Activated T-helper 1 cell treated with anti-CD3 and anti-CD28 coated beads, Interleukin-12 subunit alpha, Interleukin-12 subunit beta, Interleukin-2, Interleukin-4 antibody, amounts not matched to agents 30 ng/mL and 10 ng/mL and 1 ng/mL, durations not matched to agents 14 hours and 24 hours and 36 hours (primary cell): ENCODE measurements around the gene PITPNB. TPM values are rescaled to one million over a fixed set of nuclear protein-coding genes. Genes with fewer than 3 reads are reported as not detected.

Source experiments
- DNase-seq: peaks from one replicate; pipeline ENCODE4 v3.0.0; 2021; ENCODE audit warnings: low spot score
- H3K27ac Mint-ChIP-seq: one replicate; pipeline ENCODE4 v1.8.0; 2021; ENCODE audit warnings: mild to moderate bottlenecking, mixed read lengths
- H3K27me3 Mint-ChIP-seq: one replicate; pipeline ENCODE4 v1.8.0; 2022; ENCODE audit warnings: mild to moderate bottlenecking, moderate library complexity, mixed read lengths; ENCODE audit not compliant: insufficient read depth
- H3K36me3 Mint-ChIP-seq: one replicate; pipeline ENCODE4 v1.8.0; 2021; ENCODE audit warnings: low read depth, mixed read lengths
- H3K4me1 Mint-ChIP-seq: one replicate; pipeline ENCODE4 v1.8.0; 2021; ENCODE audit warnings: low read depth, mixed read lengths
- H3K4me3 Mint-ChIP-seq: one replicate; pipeline ENCODE4 v1.8.0; 2021; ENCODE audit warnings: mild to moderate bottlenecking, moderate library complexity, mixed read lengths
- H3K9me3 Mint-ChIP-seq: one replicate; pipeline ENCODE4 v1.8.0; 2021; ENCODE audit warnings: mixed read lengths
- intact Hi-C: fragments of 100-400 bp; cut with micrococcal nuclease; formaldehyde crosslinking; loops from one replicate; pipeline ENCODE4 v1.15.1; 2024
- total RNA-seq: library from RNA; stranded (reverse); gene quantifications from 2 replicates; pipeline ENCODE4 v1.2.3, GENCODE V29; 2022

PITPNB gene
- total RNA-seq, 1 donor from 2014 or later, result 153 TPM

DNA sequence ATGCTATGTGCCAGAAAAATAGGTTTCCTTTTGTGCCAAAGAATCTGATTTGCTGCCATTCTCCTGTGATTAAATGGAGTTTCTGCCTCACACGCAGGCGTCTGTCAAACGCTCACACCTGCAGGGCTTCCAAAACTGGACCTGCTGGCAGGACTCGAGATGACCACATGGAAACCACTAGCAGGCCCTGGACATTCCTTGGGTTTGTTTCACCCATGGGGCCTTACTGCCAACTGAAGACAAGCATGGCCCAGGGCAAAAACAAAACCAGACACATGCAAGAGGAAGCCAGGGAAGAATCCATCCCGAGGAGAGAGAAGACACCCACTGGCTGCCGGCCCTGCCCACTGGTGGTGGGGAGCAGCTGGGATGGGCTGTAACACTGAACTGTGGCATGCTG lies 61.6 kb downstream of the PITPNB start:
- H3K27ac Mint-ChIP-seq, result no peak overlapping the region
- peaks cover 10% of the 10 kb centered on the region for H3K4me1 Mint-ChIP-seq
- intact Hi-C loops, result no loop called here
- H3K27me3 Mint-ChIP-seq, result no peaks in the 10 kb centered on the region
- no peak for DNase-seq
- peaks cover 47% of the 10 kb centered on the region for H3K36me3 Mint-ChIP-seq
- no peak overlapping the region for H3K4me3 Mint-ChIP-seq
- no peaks in the 10 kb centered on the region for H3K9me3 Mint-ChIP-seq

DNA sequence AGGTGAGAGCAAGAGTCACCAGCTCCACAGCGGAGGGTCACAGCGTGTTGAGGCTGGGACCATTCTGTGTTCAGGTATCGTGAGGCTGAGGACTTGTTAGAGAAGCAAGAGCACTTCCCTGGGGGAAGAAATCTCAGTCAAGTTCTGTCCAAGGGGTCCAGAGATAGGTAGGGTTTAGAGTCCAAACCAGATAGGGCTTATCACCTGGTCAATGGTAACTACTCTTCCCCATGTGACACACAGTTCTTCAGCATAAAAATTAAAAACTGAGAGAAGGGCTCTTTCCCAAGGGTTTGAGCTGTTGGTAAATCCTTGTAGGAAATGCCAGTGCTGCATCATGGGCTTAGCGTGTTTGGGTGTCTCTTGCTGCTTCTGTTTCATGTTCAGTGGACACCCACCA lies 62.7 kb downstream of the PITPNB start:
- peaks cover 50% of the 10 kb centered on the region for H3K36me3 Mint-ChIP-seq
- no peak overlapping the region for H3K4me3 Mint-ChIP-seq
- H3K9me3 Mint-ChIP-seq, result no peaks in the 10 kb centered on the region
- DNase-seq, result no peak
- intact Hi-C loops, result no loop called here
- H3K27me3 Mint-ChIP-seq, result no peaks in the 10 kb centered on the region
- H3K4me1 Mint-ChIP-seq, result peaks cover 10% of the 10 kb centered on the region
- H3K27ac Mint-ChIP-seq, result no peak overlapping the region

DNA sequence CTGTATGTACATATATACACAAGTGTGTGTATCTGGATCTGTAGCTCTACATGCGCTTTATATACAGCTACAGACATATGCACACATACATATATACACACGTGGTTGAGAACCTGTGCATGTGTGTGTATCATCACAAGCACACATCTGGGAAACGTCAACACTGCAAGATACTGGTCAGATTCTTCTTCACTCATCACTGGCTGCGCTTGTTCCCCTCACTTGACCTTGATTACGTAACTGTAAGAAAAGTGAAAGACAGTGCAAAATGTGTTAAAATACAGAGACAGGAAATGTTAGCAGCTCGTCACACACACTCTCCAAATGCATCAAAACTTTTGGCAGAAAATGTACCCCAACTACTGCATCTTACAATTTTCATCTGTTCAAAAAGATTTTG lies 65.6 kb downstream of the PITPNB start:
- intact Hi-C loops, result no loop called here
- no peak overlapping the region for H3K4me3 Mint-ChIP-seq
- no peak for DNase-seq
- peaks cover 11% of the 10 kb centered on the region for H3K4me1 Mint-ChIP-seq
- H3K27me3 Mint-ChIP-seq, result no peaks in the 10 kb centered on the region
- H3K27ac Mint-ChIP-seq, result no peak overlapping the region
- H3K36me3 Mint-ChIP-seq, result peaks cover 55% of the 10 kb centered on the region
- no peaks in the 10 kb centered on the region for H3K9me3 Mint-ChIP-seq

DNA sequence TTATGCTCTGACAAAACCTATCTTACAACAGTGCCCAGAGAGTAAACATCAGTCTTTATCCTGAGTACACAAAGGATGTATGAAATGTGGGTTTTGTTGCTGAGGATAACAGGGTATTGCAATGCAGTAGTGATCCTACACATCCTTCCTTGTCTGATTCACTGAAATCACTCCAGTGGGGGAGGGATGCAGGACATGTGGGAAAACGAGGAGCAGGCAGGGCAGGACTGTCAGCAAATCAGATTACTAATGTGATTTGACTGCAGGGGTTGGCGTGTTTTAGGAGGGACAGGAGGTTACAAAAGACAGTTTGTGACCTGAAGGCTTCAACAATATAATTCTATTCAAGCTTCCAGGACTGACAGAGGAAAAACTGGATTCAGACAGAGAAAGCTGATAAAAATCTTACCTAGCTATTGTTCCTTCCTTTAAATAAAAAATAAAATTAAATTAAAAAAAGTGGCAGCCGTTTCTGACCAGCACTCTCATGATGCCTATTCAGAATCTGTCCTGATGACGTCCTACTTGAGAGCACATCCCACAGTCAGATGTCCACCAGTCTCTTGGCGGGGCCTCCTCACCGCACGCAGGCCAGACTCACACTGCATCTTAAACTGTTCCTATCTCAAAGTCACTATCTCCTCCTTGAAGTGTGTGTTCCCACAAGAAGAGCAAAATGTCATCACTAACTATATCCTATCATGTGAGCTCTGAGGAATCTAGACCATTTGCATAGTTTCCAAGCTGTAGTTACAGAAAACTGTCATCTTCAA lies 66.9 kb downstream of the PITPNB start:
- DNase-seq, result no peak
- Mint-ChIP-seq H3K4me3 (no peak overlapping the region), H3K9me3 (no peaks in the 10 kb centered on the region), H3K4me1 (peaks cover 11% of the 10 kb centered on the region), H3K27ac (no peak overlapping the region), H3K27me3 (no peaks in the 10 kb centered on the region), H3K36me3 (peaks cover 60% of the 10 kb centered on the region)
- intact Hi-C loops, result no loop called here

DNA sequence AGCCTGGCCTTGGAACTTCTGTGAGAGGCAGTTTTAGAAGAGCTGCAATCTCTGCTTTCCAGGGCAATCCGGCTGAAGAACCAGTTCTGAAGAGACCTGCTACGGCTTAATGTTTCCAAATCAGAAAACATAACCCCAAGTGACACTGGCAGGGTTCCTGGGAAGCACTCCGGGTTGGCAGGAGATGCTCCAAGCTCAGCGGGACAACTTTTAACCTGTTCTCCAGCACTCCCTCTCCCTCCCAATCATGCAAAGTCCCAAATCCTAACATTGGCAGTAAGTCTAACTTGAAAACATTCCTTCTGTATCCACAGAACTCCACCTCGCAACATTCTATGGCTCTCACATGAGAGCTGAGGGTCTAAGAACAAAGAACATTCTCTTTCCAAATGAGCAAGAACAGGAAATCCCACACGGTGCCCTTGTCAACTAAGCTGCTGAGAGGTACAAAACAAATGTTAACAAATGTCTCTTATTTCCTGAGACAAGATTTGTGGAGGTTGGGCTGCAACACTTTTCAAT lies 69.0 kb downstream of the PITPNB start:
- Mint-ChIP-seq H3K27ac (no peak overlapping the region), H3K4me3 (no peak overlapping the region), H3K36me3 (peaks cover 56% of the 10 kb centered on the region), H3K4me1 (peaks cover 11% of the 10 kb centered on the region), H3K27me3 (no peaks in the 10 kb centered on the region), H3K9me3 (no peaks in the 10 kb centered on the region)
- intact Hi-C loops, result no loop called here
- no peak for DNase-seq

DNA sequence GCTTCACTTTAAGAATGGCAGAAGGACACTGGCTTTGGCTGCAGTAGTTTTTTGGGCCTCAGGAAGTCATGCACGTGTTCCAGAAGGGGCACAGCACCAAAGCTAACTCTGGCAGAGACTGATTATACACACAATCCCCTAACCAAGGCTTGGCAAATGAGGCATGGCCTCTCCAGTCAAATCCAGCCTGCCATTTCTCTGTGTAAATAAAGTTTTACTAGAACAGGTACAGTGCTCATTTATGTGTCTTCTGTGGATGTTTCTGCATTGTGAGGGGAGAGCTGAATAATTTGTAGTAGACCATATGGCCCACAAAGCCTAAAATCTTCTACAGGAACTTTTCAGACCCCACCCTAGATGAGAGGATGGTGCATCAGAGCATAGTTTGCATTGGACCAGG lies 71.1 kb downstream of the PITPNB start:
- Mint-ChIP-seq H3K4me1 (peaks cover 11% of the 10 kb centered on the region), H3K36me3 (peaks cover 42% of the 10 kb centered on the region), H3K27me3 (no peaks in the 10 kb centered on the region), H3K27ac (no peak overlapping the region), H3K9me3 (no peaks in the 10 kb centered on the region), H3K4me3 (no peak overlapping the region)
- DNase-seq, result no peak
- intact Hi-C loops, result no loop called here

DNA sequence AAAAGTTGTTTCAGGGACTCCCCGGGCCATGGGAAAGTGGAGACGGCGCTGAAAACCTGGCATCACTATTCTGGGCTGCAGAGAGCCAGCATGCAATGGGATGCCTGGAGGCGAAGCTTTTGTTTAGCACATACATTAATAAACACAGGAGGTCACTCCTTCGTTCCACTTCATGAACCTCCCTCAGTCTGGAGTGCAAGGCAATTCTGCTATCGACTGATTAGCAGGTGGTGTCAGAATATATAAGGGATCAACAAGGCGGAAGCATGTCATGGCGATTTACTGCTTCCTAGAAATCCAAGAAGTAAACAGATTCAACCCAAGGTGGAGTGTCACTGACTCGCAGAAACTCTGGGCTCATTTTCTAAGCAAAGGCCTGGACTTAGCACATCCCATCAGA lies 72.1 kb downstream of the PITPNB start:
- no peaks in the 10 kb centered on the region for H3K27me3 Mint-ChIP-seq
- H3K27ac Mint-ChIP-seq, result no peak overlapping the region
- intact Hi-C loops, result no loop called here
- DNase-seq, result no peak
- H3K4me3 Mint-ChIP-seq, result no peak overlapping the region
- peaks cover 37% of the 10 kb centered on the region for H3K36me3 Mint-ChIP-seq
- H3K4me1 Mint-ChIP-seq, result peaks cover 11% of the 10 kb centered on the region
- no peaks in the 10 kb centered on the region for H3K9me3 Mint-ChIP-seq

DNA sequence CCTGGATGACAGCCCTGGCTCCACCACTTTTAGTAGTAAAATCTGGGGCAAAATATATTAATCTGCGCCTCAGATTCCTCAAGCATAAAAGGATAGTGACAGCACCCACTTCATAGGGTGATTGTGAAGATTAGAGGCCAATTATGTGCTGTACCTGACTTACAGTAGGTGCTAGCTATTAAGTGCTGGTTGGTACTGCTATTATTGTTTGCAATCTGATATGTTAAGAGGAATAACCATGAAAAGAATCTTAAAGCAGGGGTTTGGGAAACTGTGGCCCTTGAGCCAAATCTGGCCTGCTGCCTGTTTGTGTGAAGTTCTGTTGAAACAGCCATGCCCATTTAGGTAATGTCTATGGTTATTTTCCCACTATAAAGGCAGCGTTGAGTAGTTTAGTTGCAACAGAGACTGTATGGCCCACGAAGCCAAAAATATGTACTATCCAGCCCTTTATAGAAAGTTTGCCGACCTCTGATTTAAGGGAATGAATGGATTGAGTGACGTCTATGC lies 72.8 kb downstream of the PITPNB start:
- DNase-seq, result no peak
- Mint-ChIP-seq H3K9me3 (no peaks in the 10 kb centered on the region), H3K27ac (no peak overlapping the region), H3K4me3 (no peak overlapping the region), H3K27me3 (no peaks in the 10 kb centered on the region), H3K36me3 (peaks cover 34% of the 10 kb centered on the region), H3K4me1 (peaks cover 11% of the 10 kb centered on the region)
- intact Hi-C loops, result no loop called here

DNA sequence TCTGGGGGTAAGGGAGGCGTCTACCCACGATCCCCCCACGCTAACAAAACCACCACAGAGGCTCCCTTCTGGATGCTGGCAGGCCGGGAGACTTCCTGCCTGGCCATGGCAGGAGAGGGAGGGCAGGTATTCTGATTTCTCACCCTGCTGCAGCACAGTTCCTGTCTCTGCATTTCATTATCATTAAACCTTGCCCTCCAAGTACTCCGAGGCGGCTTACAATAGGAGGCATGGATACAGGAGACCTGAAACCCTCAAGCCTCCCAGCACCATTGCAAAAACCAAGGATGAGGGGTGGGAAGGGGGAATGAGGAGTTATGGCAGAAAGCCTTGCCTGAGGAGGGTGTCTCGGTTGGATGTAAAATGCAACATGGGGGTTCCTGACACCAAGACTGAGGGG lies 73.4 kb downstream of the PITPNB start:
- H3K4me1 Mint-ChIP-seq, result peaks cover 6% of the 10 kb centered on the region
- H3K36me3 Mint-ChIP-seq, result peaks cover 28% of the 10 kb centered on the region
- intact Hi-C loops, result no loop called here
- H3K4me3 Mint-ChIP-seq, result no peak overlapping the region
- no peaks in the 10 kb centered on the region for H3K27me3 Mint-ChIP-seq
- H3K27ac Mint-ChIP-seq, result no peak overlapping the region
- no peak for DNase-seq
- H3K9me3 Mint-ChIP-seq, result no peaks in the 10 kb centered on the region

DNA sequence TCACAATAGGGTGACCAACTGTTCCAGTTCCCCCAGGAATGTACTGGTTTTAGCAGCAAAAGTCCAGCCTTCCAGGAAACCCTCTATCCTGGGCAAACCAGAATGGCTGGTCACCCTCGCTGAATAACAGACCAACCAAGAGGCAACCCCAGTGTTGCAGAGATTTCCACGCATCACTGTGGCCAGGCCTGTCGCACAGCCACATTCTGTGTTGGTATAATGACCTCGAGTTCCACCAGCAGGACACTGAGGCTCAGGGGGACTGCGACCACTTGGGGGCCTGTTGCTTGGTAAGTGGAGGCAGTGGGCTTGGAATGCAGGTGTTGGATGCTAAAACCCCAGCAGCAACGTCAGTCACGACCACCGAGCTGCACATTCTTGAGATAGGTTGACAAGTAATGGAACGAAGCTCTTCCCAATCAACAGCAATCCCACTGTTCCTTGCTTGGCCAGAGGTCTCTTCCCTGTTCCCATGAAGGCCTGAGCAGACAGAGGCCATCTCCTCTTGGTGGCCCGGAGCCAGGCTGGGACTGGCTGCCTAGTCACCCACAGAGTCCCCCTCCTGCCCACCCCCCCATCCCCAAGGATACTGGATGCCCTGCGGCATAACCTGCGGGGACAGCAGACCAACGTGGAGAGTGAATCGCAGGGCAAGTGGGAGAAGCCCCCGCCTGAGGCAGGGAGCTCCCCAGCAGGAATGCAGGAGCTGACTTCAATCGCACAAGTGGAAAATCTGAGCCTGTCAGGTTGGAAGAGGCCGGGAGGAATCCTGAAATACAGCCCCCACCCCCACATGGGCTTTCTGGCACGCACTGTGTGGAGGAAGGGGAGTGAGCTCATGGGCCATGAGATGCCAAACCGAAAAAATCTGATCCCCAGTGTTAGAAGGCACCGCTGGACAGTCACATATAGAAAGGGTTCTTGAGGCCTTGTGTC lies 74.1 kb downstream of the PITPNB start:
- H3K4me3 Mint-ChIP-seq, result no peak overlapping the region
- H3K4me1 Mint-ChIP-seq, result no peaks in the 10 kb centered on the region
- intact Hi-C loops, result no loop called here
- H3K36me3 Mint-ChIP-seq, result peaks cover 24% of the 10 kb centered on the region
- H3K9me3 Mint-ChIP-seq, result no peaks in the 10 kb centered on the region
- DNase-seq, result no peak
- no peaks in the 10 kb centered on the region for H3K27me3 Mint-ChIP-seq
- H3K27ac Mint-ChIP-seq, result no peak overlapping the region

DNA sequence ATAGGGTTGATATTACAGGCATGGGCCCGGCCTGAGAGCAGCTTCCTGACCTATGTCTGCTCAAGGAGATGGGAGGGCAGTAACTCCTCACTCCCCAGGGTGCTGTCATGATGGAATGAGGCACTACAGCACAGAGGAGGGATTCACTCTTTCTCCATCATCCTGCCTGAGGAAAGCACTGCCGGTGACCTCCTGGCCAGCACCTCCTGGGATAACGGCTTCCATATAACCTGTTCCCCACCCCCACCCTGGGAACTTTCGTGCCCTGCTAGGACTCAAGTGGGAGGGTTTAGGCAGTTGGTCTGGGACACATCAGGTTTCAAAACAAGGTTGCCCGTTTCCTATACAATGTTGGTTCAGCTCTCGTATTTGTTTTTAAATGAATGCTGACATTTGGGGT lies 74.8 kb downstream of the PITPNB start:
- intact Hi-C loops, result no loop called here
- Mint-ChIP-seq H3K27ac (no peak overlapping the region), H3K27me3 (no peaks in the 10 kb centered on the region), H3K9me3 (no peaks in the 10 kb centered on the region), H3K4me1 (no peaks in the 10 kb centered on the region), H3K4me3 (no peak overlapping the region), H3K36me3 (peaks cover 20% of the 10 kb centered on the region)
- no peak for DNase-seq

DNA sequence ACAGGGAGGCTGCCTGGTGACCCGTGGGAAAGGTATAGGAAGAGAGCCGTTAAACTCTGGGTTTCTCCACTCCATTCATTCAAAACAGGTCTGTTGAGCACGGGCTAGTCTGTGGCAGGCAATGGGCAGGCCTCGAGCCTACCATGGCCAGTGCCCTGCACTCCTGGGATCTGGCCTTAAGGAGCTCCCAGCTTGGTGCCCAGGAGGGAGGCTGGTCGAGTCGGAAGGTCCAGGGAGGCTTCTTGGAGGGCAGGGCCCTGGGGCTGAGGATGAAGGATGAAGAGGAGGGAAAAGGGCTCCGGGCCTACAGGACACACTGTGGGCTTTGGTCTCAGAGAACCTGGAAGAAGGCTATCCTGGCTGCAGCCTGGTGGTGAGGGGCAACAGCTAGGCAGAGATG lies 75.6 kb downstream of the PITPNB start:
- no peak for DNase-seq
- H3K9me3 Mint-ChIP-seq, result no peaks in the 10 kb centered on the region
- no peaks in the 10 kb centered on the region for H3K27me3 Mint-ChIP-seq
- H3K27ac Mint-ChIP-seq, result no peak overlapping the region
- no peak overlapping the region for H3K4me3 Mint-ChIP-seq
- H3K36me3 Mint-ChIP-seq, result peaks cover 15% of the 10 kb centered on the region
- intact Hi-C loops, result no loop called here
- H3K4me1 Mint-ChIP-seq, result no peaks in the 10 kb centered on the region
